Adipocyte (in vitro differentiated cells): ENCODE measurements around the gene ALDOA.

ENCODE experiments used
- DNase-seq: peaks from one replicate; pipeline ENCODE4 v3.0.0-alpha.2; 2015; ENCODE audit warnings: low read depth
- H3K27me3 ChIP-seq: replicated peaks from 2 replicates; pipeline ENCODE4 v1.7.0; 2013; ENCODE audit warnings: mild to moderate bottlenecking, low read length, moderate library complexity; ENCODE audit not compliant: control insufficient read depth, insufficient read depth
- H3K36me3 ChIP-seq: 2 replicates; pipeline ENCODE4 v1.7.0; 2013; ENCODE audit warnings: low read length, mild to moderate bottlenecking, moderate library complexity; ENCODE audit not compliant: control insufficient read depth, insufficient read depth, severe bottlenecking
- H3K4me1 ChIP-seq: 2 replicates; pipeline ENCODE4 v1.7.0; 2013; ENCODE audit warnings: mild to moderate bottlenecking, low read length, moderate library complexity; ENCODE audit not compliant: control insufficient read depth, insufficient read depth
- H3K4me3 ChIP-seq: 2 replicates; pipeline ENCODE4 v1.7.0; 2013; ENCODE audit warnings: mild to moderate bottlenecking, low read length, moderate library complexity
- H3K9ac ChIP-seq: 2 replicates; pipeline ENCODE4 v1.7.0; 2013; ENCODE audit warnings: mild to moderate bottlenecking, low read length, moderate library complexity
- H3K9me3 ChIP-seq: 2 replicates; pipeline ENCODE4 v1.7.0; 2013; ENCODE audit warnings: mild to moderate bottlenecking, low read length, moderate library complexity; ENCODE audit not compliant: control insufficient read depth

ALDOA gene

DNA sequence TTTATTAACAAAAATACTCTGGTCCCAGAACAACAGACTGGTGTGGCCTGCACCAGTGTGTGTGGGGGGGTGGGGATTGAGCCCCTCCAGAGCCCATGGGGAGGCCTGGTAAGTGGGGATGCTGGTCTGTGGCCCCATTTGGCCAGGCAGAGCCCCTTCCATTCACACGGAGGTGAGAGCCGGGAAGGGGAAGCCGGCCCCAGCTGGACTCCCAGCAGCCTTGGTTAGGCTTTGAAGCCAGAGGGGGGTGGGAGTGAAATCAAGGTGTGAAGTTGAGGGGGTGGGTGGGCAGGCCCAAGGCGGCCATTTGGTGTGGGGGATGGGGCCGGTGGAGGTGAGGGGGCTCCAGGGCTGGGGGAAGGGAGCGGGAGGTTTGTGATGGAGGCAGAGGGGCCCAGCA, 20.3 kb downstream of the ALDOA start:
- peaks cover 43% of the 10 kb centered on the region for H3K36me3 ChIP-seq
- H3K9me3 ChIP-seq, result no peaks in the 10 kb centered on the region
- peak overlapping the region; percentile 78 for H3K9ac ChIP-seq
- no peak for DNase-seq
- peaks cover 19% of the 10 kb centered on the region for H3K4me1 ChIP-seq
- H3K27me3 ChIP-seq, result no peaks in the 10 kb centered on the region
- H3K4me3 ChIP-seq, result no peak overlapping the region

DNA sequence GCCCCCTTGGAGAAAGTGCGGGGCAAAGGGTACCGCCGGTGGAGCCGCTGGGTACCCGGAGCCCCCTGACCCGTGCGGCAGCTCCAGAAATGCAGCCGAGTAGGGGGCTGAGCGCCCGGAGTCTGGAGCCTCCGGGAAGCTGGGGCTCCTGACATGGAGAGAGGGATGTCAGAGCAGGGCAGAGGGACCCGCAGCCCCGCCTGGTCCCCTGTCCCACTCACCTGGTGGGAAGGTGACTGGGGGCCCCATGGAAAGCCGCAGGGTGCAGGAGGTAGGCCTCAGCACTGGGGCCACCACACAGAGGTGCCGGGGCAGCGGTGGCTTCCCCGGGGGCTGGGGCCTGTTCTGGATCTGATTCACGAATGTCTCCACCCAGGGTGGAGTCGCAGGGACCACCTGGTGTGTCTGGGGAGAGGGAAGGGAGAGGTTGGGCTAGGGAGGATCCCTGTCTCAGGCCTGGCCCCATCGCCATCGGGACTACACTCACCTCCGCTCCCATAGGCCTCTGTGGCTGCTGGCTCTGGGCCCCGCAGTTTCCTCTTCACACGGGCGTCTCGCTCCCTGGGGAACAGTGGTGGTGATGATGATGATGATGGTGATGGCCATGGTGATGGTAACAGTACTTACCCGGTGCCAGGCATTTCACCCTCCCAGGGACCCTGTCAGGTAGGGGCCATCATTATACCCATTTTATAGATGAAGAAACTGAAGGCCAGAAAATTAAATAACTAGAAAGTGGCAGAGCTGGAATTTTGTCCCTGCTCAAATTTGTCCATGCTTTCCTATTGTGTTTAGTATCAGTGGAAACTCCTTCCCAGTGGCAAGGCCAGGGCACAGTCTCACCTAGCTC, 21.0 kb downstream of the ALDOA start:
- no peak overlapping the region for H3K4me3 ChIP-seq
- H3K27me3 ChIP-seq, result no peaks in the 10 kb centered on the region
- H3K36me3 ChIP-seq, result peaks cover 36% of the 10 kb centered on the region
- H3K9me3 ChIP-seq, result no peaks in the 10 kb centered on the region
- peaks cover 26% of the 10 kb centered on the region for H3K4me1 ChIP-seq
- no peak for DNase-seq
- no peak overlapping the region for H3K9ac ChIP-seq

DNA sequence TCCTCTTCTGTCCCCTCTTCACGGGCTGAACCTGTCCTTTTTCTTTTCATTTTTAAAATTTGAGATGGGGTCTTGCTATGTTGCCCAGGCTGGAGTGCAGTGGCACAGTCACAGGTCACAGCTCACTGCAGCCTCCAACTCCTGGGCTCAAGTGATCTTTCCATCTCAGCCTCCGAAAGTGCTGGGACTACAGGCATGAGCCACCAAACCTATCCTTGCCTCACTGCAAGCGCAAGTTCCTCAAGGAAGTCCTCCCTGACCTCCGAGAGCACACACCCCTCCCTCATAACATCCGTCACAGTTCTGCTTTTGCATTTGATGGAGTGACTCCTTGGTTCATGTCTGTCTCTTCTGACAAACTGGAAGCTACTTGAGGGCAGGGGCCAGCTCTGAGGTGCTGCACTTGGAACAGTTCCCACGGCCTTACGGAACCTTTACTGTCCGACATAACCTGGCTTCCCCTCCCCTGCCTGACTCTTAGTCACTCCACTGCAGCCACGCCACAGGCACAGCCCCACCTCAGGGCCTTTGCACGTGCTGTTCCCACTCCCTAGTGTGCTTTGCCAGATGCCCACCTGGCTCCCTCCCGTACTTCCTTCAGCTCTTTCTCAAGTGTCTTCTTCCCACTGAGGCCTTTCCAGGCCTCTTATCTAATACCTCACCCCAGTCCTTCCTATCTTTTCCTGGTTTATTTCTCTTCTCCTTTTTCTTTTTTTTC, 21.8 kb downstream of the ALDOA start:
- Histone ChIP-seq H3K4me1 (peaks cover 31% of the 10 kb centered on the region), H3K9me3 (no peaks in the 10 kb centered on the region), H3K36me3 (peaks cover 31% of the 10 kb centered on the region), H3K4me3 (no peak overlapping the region), H3K9ac (no peak overlapping the region), H3K27me3 (no peaks in the 10 kb centered on the region)
- DNase-seq, result no peak

DNA sequence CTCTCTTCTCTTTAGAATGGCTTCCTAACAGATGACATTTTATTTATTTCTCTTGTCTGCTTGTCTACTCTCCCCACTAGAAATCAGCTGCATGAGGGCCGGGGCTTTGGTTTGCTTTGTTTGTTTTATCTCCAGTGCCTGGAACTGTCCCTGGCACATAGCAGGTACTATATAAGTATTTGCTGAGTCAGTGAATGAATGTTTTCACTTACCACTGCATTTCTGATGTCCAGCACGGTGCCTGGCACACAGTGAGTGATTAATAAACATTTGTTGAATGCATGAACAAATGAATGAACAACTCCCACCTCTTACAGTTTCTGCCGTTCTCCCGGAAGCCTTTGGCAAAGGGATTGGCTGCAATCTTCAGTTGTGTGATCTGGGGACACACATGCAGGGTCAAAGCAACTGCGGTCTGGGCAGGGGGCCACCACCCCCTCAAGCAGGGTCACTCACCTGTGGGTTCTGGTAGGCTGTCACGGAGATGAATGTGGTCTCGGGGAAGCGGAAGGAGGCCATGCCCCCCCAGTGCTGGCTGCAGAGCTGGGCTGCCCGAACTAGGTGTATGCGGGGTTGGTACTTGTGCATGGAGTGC, 22.8 kb downstream of the ALDOA start:
- Histone ChIP-seq H3K36me3 (peaks cover 21% of the 10 kb centered on the region), H3K9ac (no peak overlapping the region), H3K27me3 (no peaks in the 10 kb centered on the region), H3K9me3 (no peaks in the 10 kb centered on the region), H3K4me3 (no peak overlapping the region), H3K4me1 (peaks cover 36% of the 10 kb centered on the region)
- DNase-seq, result no peak

DNA sequence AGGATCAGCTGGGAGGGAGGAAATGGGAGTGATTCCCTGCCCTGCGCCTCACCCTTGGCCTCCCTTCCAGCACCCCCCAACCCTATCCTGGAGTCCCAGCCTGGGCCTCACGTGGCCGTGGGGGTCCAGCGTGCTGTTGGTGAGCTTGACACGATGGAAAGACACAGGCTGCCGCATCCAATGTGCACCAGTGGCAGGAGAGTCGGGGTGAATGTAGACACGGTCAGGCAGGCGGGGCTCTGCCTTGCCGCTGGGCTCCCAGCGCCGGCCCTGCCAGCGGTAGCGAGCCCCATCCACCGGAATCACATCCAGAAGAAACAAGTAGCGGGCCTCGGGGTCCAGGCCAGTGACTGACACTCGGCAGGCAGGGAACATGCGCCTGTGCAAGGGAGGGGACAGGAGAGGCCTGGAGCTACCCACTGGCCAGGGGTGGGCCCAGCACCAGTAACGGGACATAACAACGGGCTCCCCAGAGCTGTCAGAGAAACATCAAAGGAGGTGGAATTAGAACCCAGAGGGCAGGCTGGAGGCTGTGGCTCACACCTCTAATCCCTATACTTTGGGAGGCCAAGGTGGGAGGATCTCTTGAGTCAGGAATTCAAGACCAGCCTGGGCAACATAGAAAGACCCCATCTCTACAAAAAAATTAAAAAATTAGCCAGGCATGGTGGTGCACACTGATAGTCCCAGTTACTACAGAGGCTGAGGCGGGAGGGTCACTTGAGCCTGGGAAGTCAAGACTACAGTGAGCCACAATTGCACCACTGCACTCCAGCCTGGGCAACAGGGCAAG, 23.5 kb downstream of the ALDOA start:
- no peak for DNase-seq
- Histone ChIP-seq H3K9me3 (no peaks in the 10 kb centered on the region), H3K4me1 (peaks cover 36% of the 10 kb centered on the region), H3K9ac (no peak overlapping the region), H3K4me3 (no peak overlapping the region), H3K27me3 (no peaks in the 10 kb centered on the region), H3K36me3 (peaks cover 17% of the 10 kb centered on the region)

DNA sequence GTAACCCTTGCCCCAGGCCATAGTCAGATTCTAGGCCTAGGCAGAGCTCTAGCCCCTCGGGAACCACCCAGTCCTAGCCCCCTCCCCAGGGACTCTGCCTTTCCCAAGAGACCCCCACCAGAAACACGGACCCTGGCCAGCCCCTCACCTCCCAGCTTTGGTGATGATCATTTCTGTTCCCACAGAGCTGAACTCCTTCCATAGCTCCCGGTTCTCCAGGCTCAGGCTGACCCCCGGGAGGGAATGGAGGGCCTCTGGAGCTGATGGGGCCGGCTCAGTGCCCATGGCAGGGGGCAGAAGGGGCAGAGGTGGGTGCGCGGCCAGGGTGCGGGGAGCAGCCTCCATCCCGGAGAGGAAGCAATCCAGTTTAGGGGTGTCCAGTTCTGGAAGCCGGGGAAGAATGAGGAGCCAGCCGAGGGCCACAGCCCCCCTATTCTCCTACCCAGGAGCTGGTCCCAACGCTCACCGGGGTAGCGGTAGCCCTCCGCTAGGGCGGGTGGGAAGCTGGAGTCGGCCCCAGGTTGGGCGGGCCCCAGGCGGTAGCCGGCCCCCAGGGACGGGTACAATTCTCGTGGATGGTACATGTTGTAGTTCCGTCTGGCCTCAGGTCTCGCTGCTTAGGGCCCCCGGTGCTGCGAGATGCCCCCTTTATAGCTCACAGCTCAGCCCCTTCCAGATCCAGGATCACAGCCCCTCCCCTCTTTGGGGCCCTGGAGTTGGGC, 25.2 kb downstream of the ALDOA start:
- Histone ChIP-seq H3K4me3 (no peak overlapping the region), H3K27me3 (no peaks in the 10 kb centered on the region), H3K9ac (peak overlapping the region; percentile 80), H3K4me1 (peaks cover 40% of the 10 kb centered on the region), H3K9me3 (no peaks in the 10 kb centered on the region), H3K36me3 (peaks cover 13% of the 10 kb centered on the region)
- no peak for DNase-seq

DNA sequence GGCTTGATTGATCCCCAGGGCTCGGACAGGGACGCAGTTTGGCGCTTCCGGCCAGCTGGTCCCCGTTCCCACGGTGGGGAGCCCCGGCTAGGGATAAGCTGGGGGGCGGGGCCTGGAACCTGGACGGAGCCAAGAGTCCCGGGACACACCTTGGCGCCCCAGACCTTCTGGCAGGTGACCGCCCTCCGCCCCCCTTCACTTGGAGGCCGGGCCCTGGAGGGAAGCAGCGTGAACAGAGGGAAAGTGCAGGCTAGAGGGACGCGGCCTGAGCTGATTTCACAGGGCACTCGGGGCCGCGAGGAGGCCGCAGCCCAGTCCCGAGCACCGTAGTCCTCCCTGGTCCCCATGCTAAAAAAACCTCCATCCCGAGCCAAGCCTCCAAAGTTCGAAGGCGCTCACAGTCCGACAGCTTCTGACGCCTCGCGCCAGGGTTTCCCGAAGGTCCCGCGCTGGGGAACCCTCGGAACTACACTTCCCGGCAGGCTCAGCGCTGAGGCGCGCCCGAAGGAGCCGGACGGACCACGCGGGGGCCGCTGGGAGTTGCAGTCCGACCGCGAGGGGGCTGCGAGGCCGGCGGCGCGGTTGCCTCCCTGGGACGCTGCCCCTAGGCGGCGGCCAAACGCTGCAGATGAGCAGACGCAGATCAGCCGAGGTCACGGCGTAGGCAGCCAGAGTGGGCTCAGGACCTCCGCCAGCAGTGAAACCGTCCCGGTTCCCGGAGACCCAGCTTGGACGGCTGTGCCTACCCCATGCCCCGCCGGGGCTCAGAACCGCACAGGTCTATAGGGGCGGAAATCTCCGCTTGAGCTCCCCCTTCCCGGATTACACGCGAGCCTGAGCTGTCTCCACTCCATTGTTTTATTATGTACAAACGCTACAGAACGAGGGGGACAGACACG, 26.2 kb downstream of the ALDOA start, which contains the start of gene TBX6:
TSS of gene TBX6 (minus strand) at position 451 of the 899 bp plus-strand sequence. CDS start 731 bp downstream, outside the sequence.
- H3K27me3 ChIP-seq, result no peaks in the 10 kb centered on the region
- H3K36me3 ChIP-seq, result peaks cover 13% of the 10 kb centered on the region
- peak; percentile 98 for DNase-seq
- peak within 1 kb of the TSS; percentile 80 for H3K9ac ChIP-seq
- H3K9me3 ChIP-seq, result no peaks in the 10 kb centered on the region
- H3K4me3 ChIP-seq, result peak within 1 kb of the TSS; percentile 74
- peaks cover 44% of the 10 kb centered on the region for H3K4me1 ChIP-seq

DNA sequence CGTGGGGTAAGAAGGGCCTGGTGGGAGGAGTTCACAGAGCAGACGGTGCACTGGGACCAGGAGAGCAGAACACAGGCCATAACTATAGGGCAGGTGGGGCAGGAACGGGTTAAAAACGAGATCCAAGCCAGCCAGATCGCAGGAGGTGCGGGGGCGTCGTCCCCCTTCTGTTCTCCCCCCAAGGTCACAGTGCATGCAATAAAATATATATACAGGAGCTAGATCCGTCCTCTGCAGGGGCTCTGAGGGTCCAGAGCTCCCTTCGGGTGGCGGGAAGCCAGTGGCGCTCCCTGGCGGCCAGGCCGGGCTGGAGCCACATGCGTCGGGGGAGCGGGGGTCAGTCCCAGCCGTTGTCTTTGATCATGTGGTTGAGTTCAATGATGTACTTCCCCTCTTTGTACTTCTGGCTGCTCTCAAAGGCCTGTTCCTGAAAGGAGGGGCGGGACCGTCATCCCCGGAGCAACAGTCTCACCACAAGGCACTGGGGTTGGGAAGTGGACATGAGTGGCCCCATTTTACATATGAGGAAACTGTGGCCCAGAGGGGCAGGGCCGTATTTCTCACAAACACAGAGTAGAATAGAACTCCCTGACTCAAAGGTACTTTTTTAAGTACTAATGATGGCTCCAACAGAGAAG, 26.9 kb downstream of the ALDOA start:
- DNase-seq, result peak; percentile 61
- Histone ChIP-seq H3K4me3 (peak overlapping the region; percentile 74), H3K9ac (peak overlapping the region; percentile 80)

DNA sequence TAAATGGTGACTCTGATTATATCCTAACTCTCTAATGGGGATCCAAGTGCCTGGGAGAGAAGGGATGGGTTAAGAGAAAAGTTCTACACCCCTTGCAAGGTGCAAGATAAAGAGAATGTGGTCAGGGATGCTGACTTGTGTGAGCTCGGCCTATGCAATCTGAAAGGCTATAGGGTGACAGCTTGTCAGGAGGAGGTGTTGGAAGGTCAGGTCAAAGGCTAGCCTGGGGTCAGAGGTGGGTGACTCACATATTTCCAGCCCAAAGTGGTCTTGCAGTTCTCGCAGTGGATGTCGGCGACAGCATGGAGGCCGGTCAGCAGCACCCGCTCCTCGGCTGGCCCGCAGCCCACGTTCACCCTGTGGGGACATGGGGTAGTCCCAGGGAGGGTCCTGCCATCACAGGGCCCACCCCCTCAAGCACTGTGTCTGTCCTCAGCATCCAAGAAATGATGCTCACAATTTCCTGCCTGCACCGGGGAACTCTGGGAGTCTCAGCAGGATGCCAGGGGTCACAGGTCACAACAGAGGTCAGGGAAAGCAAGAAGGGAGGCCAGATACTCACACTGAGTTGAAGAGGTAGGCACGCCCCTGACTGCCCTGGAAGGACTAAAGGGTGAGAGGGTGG, 29.1 kb downstream of the ALDOA start:
- H3K4me3 ChIP-seq, result peak overlapping the region; percentile 83
- peaks cover 44% of the 10 kb centered on the region for H3K4me1 ChIP-seq
- DNase-seq, result no peak
- H3K9me3 ChIP-seq, result peaks cover 3% of the 10 kb centered on the region
- no peaks in the 10 kb centered on the region for H3K27me3 ChIP-seq
- peaks cover 13% of the 10 kb centered on the region for H3K36me3 ChIP-seq
- peak overlapping the region; percentile 87 for H3K9ac ChIP-seq

More for the DNA sequence above, 26.9 kb downstream of the ALDOA start:
- Histone ChIP-seq H3K36me3 (peaks cover 13% of the 10 kb centered on the region), H3K4me1 (peaks cover 44% of the 10 kb centered on the region), H3K9me3 (peaks cover 3% of the 10 kb centered on the region), H3K27me3 (no peaks in the 10 kb centered on the region)
